ENCODE measurements around the gene RNF14. TPM values are rescaled to one million over a fixed set of nuclear protein-coding genes. Genes with fewer than 3 reads are reported as not detected.
"Not testable (repeated sequence)": the region's sequence is repeated elsewhere in the genome, so short reads cannot be mapped to it uniquely, and the experiment has no call there.

RNF14 gene
- polyA plus RNA-seq, 1 donor from 2014 or later: 29.4 TPM

GRCh38 chr5:142032747-142033631, 64.1 kb downstream of the RNF14 start:
- H3K4me3 Mint-ChIP-seq: no peak overlapping the region
- peaks cover 0 to 3% (median 0%) of the 10 kb centered on the region in 3 donors for H3K4me1 Mint-ChIP-seq
- no peak overlapping the region for H3K27ac Mint-ChIP-seq
- H3K9me3 Mint-ChIP-seq: no peaks in the 10 kb centered on the region
- peaks cover 3% of the 10 kb centered on the region for H3K27me3 Mint-ChIP-seq
- no peaks in the 10 kb centered on the region for H3K36me3 Mint-ChIP-seq

GRCh38 chr5:142033632-142034567, 65.0 kb downstream of the RNF14 start:
- H3K36me3 Mint-ChIP-seq, H3K27me3 Mint-ChIP-seq, H3K9me3 Mint-ChIP-seq, H3K4me3 Mint-ChIP-seq, H3K27ac Mint-ChIP-seq, H3K4me1 Mint-ChIP-seq: not testable (repeated sequence)

GRCh38 chr5:142034994-142035393, 66.1 kb downstream of the RNF14 start:
- H3K27me3 Mint-ChIP-seq: peaks cover 2% of the 10 kb centered on the region
- no peak overlapping the region for H3K4me3 Mint-ChIP-seq
- H3K36me3 Mint-ChIP-seq: no peaks in the 10 kb centered on the region
- H3K9me3 Mint-ChIP-seq: no peaks in the 10 kb centered on the region
- H3K4me1 Mint-ChIP-seq: peaks cover 0 to 3% (median 0%) of the 10 kb centered on the region in 3 donors
- no peak overlapping the region for H3K27ac Mint-ChIP-seq

GRCh38 chr5:142036918-142037317, 68.0 kb downstream of the RNF14 start:
- Mint-ChIP-seq H3K27ac (no peak overlapping the region), H3K36me3 (no peaks in the 10 kb centered on the region), H3K27me3 (peaks cover 1% of the 10 kb centered on the region), H3K9me3 (no peaks in the 10 kb centered on the region), H3K4me3 (no peak overlapping the region), H3K4me1 (peaks cover 0 to 3% (median 0%) of the 10 kb centered on the region in 3 donors)

GRCh38 chr5:142037599-142037998, 68.7 kb downstream of the RNF14 start:
- H3K9me3 Mint-ChIP-seq, H3K4me1 Mint-ChIP-seq, H3K36me3 Mint-ChIP-seq, H3K27ac Mint-ChIP-seq, H3K27me3 Mint-ChIP-seq, H3K4me3 Mint-ChIP-seq: not testable (repeated sequence)

- peaks cover 0 to 3% (median 0%) of the 10 kb centered on the region in 3 donors for H3K4me1 Mint-ChIP-seq
- no peaks in the 10 kb centered on the region for H3K9me3 Mint-ChIP-seq
- no peak overlapping the region for H3K4me3 Mint-ChIP-seq
- no peaks in the 10 kb centered on the region for H3K36me3 Mint-ChIP-seq
- H3K27ac Mint-ChIP-seq: no peak overlapping the region
- peaks cover 1% of the 10 kb centered on the region for H3K27me3 Mint-ChIP-seq
These were observed 69.8 kb downstream of the RNF14 start for GRCh38 chr5:142038735-142039134.

Other genes starting within 250 kb of the RNF14 start
- 0.10 TPM for gene PCDH1, start 90.7 kb upstream of the RNF14 start, polyA plus RNA-seq
- 32.3 TPM for gene DELE1, start 45.2 kb upstream of the RNF14 start, polyA plus RNA-seq
- gene PCDH12, start 10.9 kb upstream of the RNF14 start, polyA plus RNA-seq: 0.29 TPM
- gene GNPDA1, start 43.9 kb downstream of the RNF14 start, polyA plus RNA-seq: 15.9 TPM
- 21.6 TPM for gene NDFIP1, start 139.7 kb downstream of the RNF14 start, polyA plus RNA-seq

Data from IgD-negative memory B cell (primary cell).